HG02870 (cell line): ENCODE measurements around the gene MUS81.
"Not testable (repeated sequence)": the region's sequence is repeated elsewhere in the genome, so short reads cannot be mapped to it uniquely, and the experiment has no call there.

Source experiments
- ATAC-seq: cut with Tn5 transposase; IDR thresholded peaks from one replicate; pipeline ENCODE4 v1.9.1; 2021; ENCODE audit warnings: mild to moderate bottlenecking, moderate library complexity; ENCODE audit not compliant: unreplicated experiment

MUS81 gene

GRCh38 chr11:65891219-65892136 is 31.2 kb downstream of the MUS81 start:
- no peak for ATAC-seq

GRCh38 chr11:65892137-65892540 is 31.9 kb downstream of the MUS81 start:
- ATAC-seq, result not testable (repeated sequence)

DNA sequence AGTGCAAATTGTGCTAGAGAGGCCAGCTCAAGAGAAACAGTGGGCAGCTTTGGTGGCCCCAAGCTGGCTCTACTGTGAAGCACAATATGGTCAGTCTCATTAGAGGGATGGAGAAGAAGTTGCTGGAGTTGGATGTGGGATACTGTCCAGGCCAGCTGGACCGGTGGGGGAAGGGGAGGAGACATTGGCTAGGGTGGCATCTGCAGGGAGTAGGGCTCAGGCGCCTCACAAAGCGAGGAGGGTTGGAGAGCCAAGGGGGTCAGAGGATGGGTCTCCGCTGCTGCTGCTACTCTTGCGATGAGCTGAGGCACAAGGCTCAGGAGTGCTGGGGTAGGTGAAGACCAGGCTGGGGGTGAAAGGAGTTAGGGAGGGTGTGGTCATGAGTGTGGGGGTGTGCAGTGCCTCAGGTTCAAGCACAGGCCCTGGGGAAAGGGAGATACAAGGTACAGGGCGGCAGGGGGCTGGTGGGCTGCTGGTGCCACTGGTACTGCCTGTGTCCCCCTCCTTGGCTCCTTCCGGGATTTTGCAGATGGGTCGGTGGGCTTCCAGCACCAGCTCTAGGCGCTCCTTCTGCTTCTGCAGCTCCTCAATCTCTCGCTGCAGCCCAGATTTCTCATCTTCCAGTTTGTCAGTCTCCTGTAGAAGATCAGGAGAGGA is 32.6 kb downstream of the MUS81 start:
- no peak for ATAC-seq

- no peak for ATAC-seq
Measured at GRCh38 chr11:65894034-65894591, 33.9 kb downstream of the MUS81 start.

DNA sequence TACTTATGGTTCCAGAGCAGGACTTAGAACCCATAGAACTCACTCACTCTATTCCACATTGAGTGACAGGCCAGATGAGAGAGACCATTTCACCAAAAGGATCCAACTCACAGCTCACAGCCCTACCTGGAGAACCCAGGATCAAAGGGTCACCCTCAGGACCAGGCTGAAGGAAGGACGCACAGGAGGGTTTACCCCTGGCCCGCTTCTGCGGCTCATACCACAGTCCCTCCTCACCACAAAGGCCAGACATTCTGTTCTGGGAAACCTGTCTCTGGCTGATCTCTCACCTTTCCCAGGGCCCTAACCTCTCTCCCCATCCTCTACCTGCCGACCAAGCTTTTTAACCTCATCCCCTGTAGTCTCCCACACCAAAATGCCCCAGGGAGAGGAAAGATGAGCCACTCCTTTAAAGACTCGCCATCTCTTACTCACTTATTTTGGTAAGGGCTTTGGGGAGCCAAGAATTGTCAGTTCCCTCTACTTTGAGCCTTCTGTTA is 35.3 kb downstream of the MUS81 start:
- ATAC-seq, result no peak

DNA sequence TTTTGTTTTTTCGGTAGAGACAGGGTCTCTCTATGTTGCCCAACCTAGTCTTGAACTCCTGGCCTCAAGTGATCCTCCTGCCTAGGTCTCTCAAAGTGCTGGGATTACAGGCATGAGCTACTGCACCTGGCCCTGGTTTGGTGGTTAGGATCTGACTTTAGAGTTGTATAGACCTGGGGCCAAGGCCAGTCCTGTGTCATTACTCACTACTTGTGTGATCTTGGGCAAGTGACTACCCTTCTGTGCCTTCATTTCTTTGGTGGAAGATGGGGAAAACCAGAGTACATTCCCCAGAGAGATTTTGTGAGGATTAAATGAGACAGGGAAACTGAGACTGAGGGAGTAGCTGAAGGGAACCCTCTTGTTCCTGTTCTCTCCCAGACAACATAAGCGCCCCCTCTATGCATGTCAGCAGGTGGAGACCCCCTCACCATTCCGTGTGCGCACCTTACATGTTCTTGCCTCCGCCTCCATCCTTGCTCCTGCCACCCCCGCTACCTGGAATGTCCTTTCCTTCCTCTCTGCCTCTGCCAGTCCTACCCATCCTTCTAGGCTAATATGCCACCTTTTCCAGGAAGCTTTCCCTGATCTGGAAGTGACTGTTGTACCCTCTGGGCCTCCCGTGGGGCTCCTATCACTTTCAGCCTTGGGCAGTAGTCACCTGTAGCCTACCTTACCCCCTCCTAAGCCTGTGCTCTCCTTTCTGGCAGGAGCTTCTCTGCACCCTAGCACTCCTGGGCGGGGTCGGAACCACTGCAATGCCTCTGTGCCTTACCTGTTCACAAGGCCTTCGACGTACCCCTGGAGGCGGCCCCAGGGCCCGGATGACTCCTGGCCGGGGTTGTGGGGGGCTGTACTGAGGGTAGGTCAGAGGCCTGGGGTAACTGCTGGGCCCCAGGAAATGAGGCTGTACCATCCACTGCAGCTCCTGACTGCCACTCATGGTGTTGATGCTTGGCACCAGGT is 36.1 kb downstream of the MUS81 start:
- ATAC-seq, result no peak

- no peak for ATAC-seq
Measured at GRCh38 chr11:65897020-65897471, 36.8 kb downstream of the MUS81 start.

- no peak for ATAC-seq
Measured at GRCh38 chr11:65898656-65899355, 38.6 kb downstream of the MUS81 start.

- no peak for ATAC-seq
Measured at GRCh38 chr11:65899356-65900124, 39.3 kb downstream of the MUS81 start.

DNA sequence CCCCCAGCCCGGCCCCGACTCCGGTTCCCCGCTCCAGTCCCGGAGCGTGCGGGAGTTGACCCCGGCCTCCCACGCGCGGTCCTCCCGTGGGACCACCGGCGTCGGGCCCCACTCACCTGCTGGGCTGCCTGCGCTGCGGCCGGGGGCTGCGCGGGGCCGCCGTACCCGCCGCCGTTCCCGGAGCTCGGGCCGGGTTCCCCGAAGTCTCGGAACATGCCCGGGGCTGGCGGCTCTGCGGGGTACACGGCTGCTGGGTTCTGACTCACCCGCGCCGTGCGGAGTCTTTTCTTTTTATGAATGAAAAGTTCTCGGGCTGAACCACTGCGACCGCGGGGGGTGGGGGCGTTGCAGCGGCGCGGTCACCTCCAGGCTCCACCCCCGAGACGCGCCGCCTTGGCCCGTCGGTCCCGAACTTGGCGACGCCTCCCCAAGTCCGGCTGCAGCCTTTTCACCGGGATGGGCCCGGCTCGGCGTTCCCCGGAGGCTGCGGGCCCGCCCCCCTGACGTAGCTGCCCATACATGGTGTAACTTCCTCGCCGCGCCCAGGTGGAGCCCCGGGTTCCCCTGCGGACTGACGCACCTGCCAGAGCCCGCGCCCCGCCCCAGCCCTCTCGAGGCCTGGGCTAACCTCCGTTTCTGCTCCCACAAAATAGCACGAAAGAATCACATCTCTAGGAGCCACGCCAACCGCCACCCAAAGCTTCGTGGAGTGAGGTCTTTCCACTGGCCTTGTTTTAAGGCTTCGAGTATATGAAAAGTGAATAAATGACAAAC is 40.1 kb downstream of the MUS81 start, which contains the start of gene FOSL1:
FOSL1 (minus strand) TSS at position 264 of the 774 bp plus-strand sequence; CDS start at position 215, 49 bp downstream.
- peak; percentile 76 for ATAC-seq

GRCh38 chr11:65900899-65901180 is 40.6 kb downstream of the MUS81 start:
- no peak for ATAC-seq

DNA sequence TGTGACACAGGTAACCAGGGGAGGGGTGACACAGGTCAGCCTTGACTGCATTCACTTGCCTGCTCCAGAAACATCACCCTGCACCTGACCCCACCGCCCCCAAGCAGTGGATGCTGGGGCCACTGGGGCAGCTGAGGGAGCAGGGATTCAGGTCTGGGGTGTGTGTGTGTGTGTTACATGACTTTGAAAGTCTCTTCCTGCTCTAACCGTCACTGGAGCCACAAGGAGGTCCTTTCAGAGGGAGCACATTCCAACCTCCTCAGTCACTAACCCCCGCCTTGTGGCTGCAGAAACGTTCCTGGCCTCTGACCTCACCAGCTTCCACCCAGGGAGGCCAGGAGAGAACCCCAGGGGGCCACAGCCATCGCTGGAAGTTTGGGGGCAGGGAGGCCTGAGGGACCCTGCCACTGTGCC is 42.8 kb downstream of the MUS81 start:
- ATAC-seq, result no peak

DNA sequence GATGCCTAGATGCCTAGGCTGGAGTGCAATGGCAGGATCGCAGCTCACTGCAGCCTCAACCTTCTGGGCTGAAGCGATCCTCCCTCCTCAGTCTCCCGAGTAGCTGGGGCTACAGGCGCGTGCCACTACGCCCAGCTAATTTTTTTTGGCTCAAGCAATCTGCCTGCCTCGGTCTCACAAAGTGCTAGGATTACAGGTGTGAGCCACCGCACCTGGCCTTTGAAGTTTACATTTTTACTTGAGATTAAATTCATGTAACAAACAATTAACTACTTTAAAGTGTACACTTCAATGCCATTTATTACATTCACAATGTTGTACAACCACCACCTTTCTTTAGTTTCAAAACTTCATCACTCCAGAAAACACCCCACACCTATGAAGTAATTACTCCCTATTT is 43.5 kb downstream of the MUS81 start:
- ATAC-seq, result no peak

DNA sequence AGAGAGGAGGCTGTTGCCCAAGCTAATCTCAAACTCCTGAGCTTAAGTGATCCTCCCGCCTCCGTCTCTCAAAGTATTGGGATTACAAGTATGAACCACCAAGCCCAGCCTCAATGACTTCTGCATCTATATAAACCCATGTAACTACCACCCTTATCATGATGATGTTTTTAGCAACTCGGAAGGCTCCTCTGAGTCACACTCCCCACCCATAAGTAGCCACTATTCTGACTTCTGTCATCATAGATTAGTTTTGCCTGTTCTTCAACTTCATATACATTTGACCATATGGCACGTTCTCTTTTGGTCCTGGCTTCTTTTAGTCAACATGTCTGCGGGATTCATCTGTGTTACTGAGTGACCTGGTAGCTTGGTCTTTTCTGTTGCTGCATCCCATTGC is 46.4 kb downstream of the MUS81 start:
- no peak for ATAC-seq

GRCh38 chr11:65907878-65908277 is 47.6 kb downstream of the MUS81 start:
- ATAC-seq, result no peak

GRCh38 chr11:65911682-65912568 is 51.7 kb downstream of the MUS81 start:
- no peak for ATAC-seq

DNA sequence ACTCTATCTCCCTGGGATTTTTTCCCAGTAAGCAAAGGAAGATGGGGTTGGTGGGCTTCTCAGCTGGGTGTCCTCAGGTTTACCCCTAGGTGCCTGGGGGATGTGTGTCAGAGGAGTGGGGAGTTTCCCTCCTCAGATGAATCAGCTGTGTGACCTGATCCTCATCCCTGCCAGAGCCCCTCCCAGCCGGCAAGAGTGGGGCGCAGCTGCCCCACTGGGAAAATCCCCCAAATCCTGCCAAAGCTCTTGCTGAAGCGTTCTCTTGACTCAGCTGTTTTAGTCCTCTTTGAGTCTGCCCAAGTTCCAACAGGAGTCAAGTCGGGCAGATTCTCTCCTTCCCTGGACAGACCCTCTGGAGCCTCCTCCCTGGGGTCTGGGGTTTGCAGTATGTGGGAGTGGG is 52.6 kb downstream of the MUS81 start:
- no peak for ATAC-seq
